Esophagus squamous epithelium (tissue), 5 donors: ENCODE data around the gene NUP43. TPM values are rescaled to one million over a fixed set of nuclear protein-coding genes. Genes with fewer than 3 reads are reported as not detected.

Source experiments
- DNase-seq: peaks from one replicate; lab custom pipeline; 2025; lab: John Stamatoyannopoulos, UW
- H3K27ac ChIP-seq, 4 donors: fragments of 200-600 bp; sonication (generic); one replicate each; pipeline ENCODE4 v1.5.1; 2016 to 2019; ENCODE audit warnings: mild to moderate bottlenecking in 1 of 4
- H3K27me3 ChIP-seq, 4 donors: fragments of 200-600 bp; sonication (generic); 1 replicate in 3 of 4; 2 replicates in 1 of 4; pipeline versions ENCODE4 v1.5.1 to v1.6.0; 2017 to 2021; ENCODE audit warnings: antibody characterized with exemption in 1 of 4
- H3K36me3 ChIP-seq, 3 donors: fragments of 200-600 bp; sonication (generic); one replicate each; pipeline ENCODE4 v1.5.1; 2016 to 2019
- H3K4me1 ChIP-seq, 3 donors: fragments of 200-600 bp; sonication (generic); one replicate each; pipeline ENCODE4 v1.5.1; 2017 to 2019
- H3K4me3 ChIP-seq, 4 donors: fragments of 200-600 bp; sonication (generic); 1 replicate in 3 of 4; 2 replicates in 1 of 4; pipeline ENCODE4 v1.5.1; 2016 to 2019; ENCODE audit warnings: mild to moderate bottlenecking in 2 of 4, moderate library complexity in 1 of 4
- H3K9me3 ChIP-seq, 3 donors: fragments of 200-600 bp; sonication (generic); one replicate each; pipeline ENCODE4 v1.5.1; 2016 to 2019
- POLR2A ChIP-seq, 4 donors: fragments of 450-650 bp; IDR thresholded peaks; one replicate each; pipeline ENCODE4 v1.6.1; 2017; ENCODE audit warnings: antibody characterized with exemption in 4 of 4, mild to moderate bottlenecking in 4 of 4, moderate library complexity in 3 of 4
- WGBS, 2 donors: methylation state at CpG; one replicate each; pipeline ENCODE4 v1.1.5; 2018; 5-methylcytosine and 5-hydroxymethylcytosine counted together
- intact Hi-C: fragments of 100-400 bp; cut with DNase I; formaldehyde crosslinking; loops from one replicate; pipeline ENCODE4 v1.15.0; 2022
- total RNA-seq, 4 donors: library from RNA; depleted of rRNA; stranded (reverse); fragments of >200 nt; gene quantifications; one replicate each; pipeline ENCODE4 v1.1.0, GENCODE V29; 2016
- TF ChIP-seq, protein P1 (sequence below), 6 experiments: fragments of 450-650 bp in 4 of 6; fragments of 200-600 bp in 2 of 6; sonication (generic) in 2 of 6; IDR thresholded peaks; one replicate each; pipeline ENCODE4 v1.5.1; 2016 to 2019; ENCODE audit warnings: antibody characterized with exemption in 6 of 6, mild to moderate bottlenecking in 4 of 6, moderate library complexity in 4 of 6
- donor health status: DM: yes; HTN: yes; CAD: no.

Gene NUP43, protein sequence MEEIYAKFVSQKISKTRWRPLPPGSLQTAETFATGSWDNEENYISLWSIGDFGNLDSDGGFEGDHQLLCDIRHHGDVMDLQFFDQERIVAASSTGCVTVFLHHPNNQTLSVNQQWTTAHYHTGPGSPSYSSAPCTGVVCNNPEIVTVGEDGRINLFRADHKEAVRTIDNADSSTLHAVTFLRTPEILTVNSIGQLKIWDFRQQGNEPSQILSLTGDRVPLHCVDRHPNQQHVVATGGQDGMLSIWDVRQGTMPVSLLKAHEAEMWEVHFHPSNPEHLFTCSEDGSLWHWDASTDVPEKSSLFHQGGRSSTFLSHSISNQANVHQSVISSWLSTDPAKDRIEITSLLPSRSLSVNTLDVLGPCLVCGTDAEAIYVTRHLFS
- 10 to 100 TPM in 3 of 4 donors, 1 to 10 TPM in 1; 7.1 to 18.8 (median 16.4) TPM for total RNA-seq

DNA sequence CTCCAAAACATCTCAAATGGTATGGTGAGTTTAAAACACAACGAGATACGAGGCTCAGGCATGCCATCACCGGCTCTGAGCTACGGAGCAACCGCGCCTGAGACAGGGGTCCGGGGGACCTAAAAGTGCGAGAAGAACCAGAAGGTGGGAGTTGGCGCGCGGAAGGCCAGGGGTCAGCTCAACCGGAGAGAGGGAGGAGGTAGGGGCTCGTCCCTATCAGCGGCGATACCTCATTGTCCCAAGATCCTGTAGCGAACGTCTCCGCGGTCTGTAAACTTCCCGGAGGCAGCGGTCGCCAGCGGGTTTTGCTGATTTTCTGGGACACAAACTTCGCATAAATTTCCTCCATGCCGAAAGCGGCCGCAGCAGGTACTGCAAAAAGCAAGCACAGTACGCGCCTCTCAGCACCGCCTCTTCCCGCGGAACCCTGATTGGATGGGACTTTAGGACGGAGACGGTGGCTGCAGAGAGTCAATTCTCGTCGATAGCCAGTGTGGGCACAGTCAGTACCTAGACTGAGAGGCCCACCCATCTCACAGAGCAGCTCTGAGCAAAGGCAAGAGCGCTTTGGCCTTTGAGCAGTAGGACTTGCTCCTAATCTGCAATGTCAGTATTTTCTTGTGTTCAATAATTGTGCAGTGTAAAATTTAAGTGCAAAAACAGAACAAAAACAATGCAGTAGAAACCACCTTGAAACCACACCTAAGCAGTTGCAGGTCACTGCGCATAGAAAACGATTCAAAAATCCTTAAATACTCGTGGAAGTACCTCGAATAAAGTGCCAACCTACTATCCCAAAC is at the start of gene NUP43:
TSS of gene NUP43 (minus strand) at position 383 of the 800 bp plus-strand sequence. CDS start at position 349, 34 bp downstream.
- intact Hi-C loops, result no loop called here
- peak within 1 kb of the TSS; percentile 57 to 84 (median 83) for H3K4me3 ChIP-seq
- 5% methylated on average over 29 to 31 of the region's 41 CpGs for WGBS, 2 donors
- TF ChIP-seq, protein P1, sequence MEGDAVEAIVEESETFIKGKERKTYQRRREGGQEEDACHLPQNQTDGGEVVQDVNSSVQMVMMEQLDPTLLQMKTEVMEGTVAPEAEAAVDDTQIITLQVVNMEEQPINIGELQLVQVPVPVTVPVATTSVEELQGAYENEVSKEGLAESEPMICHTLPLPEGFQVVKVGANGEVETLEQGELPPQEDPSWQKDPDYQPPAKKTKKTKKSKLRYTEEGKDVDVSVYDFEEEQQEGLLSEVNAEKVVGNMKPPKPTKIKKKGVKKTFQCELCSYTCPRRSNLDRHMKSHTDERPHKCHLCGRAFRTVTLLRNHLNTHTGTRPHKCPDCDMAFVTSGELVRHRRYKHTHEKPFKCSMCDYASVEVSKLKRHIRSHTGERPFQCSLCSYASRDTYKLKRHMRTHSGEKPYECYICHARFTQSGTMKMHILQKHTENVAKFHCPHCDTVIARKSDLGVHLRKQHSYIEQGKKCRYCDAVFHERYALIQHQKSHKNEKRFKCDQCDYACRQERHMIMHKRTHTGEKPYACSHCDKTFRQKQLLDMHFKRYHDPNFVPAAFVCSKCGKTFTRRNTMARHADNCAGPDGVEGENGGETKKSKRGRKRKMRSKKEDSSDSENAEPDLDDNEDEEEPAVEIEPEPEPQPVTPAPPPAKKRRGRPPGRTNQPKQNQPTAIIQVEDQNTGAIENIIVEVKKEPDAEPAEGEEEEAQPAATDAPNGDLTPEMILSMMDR (IDR thresholded peaks at IDR 0.05), result peak in 5 of 6 experiments; percentile 65 to 86 (median 82)
- peak in 2 of 4 donors; percentile 13 to 48 for TF ChIP-seq POLR2A (IDR thresholded peaks at IDR 0.05)
- DNase-seq, result peak; percentile 70
- H3K27ac ChIP-seq, result peak within 1 kb of the TSS; percentile 82 to 93 (median 88)
- H3K27me3 ChIP-seq, result no peaks in the 10 kb centered on the region
- H3K4me1 ChIP-seq, result peaks cover 5 to 50% (median 17%) of the 10 kb centered on the region in 3 donors
- no peaks in the 10 kb centered on the region for H3K9me3 ChIP-seq
- H3K36me3 ChIP-seq, result peaks cover 3 to 30% (median 12%) of the 10 kb centered on the region in 3 donors

DNA sequence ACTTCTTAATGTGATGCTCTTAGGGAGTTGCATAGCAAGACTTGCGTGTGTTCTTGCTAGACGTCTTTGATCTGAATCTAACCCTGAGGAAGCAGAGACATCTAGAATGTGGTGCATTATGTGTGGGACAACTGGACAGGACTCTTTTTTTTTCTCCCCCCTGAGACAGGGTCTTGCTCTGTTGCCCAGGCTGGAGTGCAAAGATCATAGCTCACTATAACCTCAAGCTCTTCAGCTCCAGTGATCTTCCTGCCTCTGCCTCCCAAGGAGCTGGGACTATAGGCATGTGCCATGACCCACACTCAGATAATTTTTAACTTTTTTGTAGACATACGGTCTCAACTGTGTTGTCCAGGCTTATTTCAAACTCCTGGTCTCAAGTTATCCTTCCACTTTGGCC is 37.2 kb upstream of the NUP43 start:
- Histone ChIP-seq H3K27ac (no peak overlapping the region), H3K27me3 (no peaks in the 10 kb centered on the region), H3K36me3 (peaks cover 0 to 58% (median 4%) of the 10 kb centered on the region in 3 donors), H3K4me1 (no peaks in the 10 kb centered on the region), H3K9me3 (no peaks in the 10 kb centered on the region), H3K4me3 (no peak overlapping the region)
- TF ChIP-seq POLR2A (IDR thresholded peaks at IDR 0.05), result no peak
- TF ChIP-seq, protein P1 (IDR thresholded peaks at IDR 0.05), result no peak
- intact Hi-C loops, result no loop called here
- no peak for DNase-seq
- WGBS, 2 donors, result 81 to 94% methylated on average over 3 of the region's 3 CpGs

DNA sequence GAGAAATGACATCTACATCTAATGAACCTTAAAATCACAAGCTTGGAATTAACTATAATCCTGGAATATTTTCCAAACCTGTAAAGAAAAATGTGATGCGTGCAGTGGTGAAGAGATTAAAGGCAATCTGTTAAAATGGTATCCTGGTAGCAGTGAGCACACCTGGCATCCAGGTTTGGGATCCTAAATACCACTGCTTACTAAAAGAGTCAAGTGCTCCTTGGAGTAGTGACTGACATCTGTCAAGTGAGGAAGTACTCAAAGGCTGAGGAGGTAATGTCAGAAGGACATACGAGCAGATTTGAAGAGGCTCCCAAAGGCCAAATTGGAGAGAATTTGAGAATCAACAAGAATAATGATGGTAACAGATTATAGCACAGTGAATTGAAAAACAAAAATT is 36.0 kb upstream of the NUP43 start:
- H3K9me3 ChIP-seq, result no peaks in the 10 kb centered on the region
- intact Hi-C loops, result no loop called here

DNA sequence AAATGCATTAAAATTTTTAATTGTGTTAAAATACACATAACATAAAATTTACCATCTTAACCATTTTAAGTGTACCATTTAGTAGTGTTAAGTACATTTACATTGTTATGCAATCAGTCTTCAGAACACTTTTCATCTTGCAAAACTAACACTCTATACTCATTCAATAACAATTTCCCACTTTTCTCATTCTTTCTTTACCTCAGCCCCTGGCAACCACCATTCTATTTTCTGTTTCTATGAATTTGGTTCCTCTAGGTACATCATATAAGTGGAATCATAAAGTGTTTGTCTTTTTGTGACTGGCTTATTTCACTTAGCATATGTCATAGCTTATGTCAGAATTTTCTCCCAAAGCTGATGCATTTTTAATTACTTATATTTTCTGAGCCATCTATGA is 35.4 kb upstream of the NUP43 start:
- no peaks in the 10 kb centered on the region for H3K4me1 ChIP-seq
- intact Hi-C loops, result no loop called here
- H3K4me3 ChIP-seq, result no peak overlapping the region
- H3K27me3 ChIP-seq, result no peaks in the 10 kb centered on the region
- no peak overlapping the region for H3K27ac ChIP-seq
- no peak for TF ChIP-seq POLR2A (IDR thresholded peaks at IDR 0.05)
- peaks cover 0 to 74% (median 4%) of the 10 kb centered on the region in 3 donors for H3K36me3 ChIP-seq
- H3K9me3 ChIP-seq, result no peaks in the 10 kb centered on the region
- no peak for DNase-seq

More for the DNA sequence above, 36.0 kb upstream of the NUP43 start:
- 88 to 91% methylated on average over 2 of the region's 2 CpGs for whole genome bisulfite sequencing, 2 donors
- H3K4me3 ChIP-seq, result no peak overlapping the region
- no peak for TF ChIP-seq POLR2A (IDR thresholded peaks at IDR 0.05)
- TF ChIP-seq, protein P1 (IDR thresholded peaks at IDR 0.05), result no peak
- H3K27me3 ChIP-seq, result no peaks in the 10 kb centered on the region
- no peak overlapping the region for H3K27ac ChIP-seq
- DNase-seq, result no peak
- H3K4me1 ChIP-seq, result no peaks in the 10 kb centered on the region
- H3K36me3 ChIP-seq, result peaks cover 0 to 69% (median 4%) of the 10 kb centered on the region in 3 donors

DNA sequence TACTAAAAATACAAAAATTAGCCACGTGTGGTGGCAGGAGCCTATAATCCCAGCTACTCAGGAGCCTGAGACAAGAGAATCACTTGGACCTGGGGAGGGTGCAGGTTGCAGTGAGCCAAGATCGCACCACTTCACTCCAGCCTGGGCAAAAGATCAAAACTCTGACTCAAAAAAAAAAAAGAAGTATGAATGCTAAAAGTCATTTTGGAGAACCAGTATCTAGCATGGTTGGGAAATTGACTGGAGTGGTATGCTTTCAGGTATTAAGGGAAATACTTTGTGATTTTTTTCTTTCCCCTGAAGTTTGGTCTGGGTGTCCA is 33.3 kb upstream of the NUP43 start:
- TF ChIP-seq POLR2A (IDR thresholded peaks at IDR 0.05), result no peak
- TF ChIP-seq, protein P1 (IDR thresholded peaks at IDR 0.05), result no peak
- H3K36me3 ChIP-seq, result peaks cover 0 to 95% (median 9%) of the 10 kb centered on the region in 3 donors
- DNase-seq, result no peak
- H3K27ac ChIP-seq, result no peak overlapping the region
- no peaks in the 10 kb centered on the region for H3K27me3 ChIP-seq
- H3K4me3 ChIP-seq, result no peak overlapping the region
- H3K9me3 ChIP-seq, result no peaks in the 10 kb centered on the region
- no peaks in the 10 kb centered on the region for H3K4me1 ChIP-seq
- WGBS, 2 donors, result 68 to 80% methylated on average over 1 to 2 of the region's 2 CpGs
- intact Hi-C loops, result no loop called here
